NCI-H446 (cell line): Measurements from ENCODE around the gene CAPN14.
"Not testable (repeated sequence)": the region's sequence is repeated elsewhere in the genome, so short reads cannot be mapped to it uniquely, and the experiment has no call there.

ENCODE experiments used
- DNase-seq, 2 experiments: peaks; one replicate each; lab custom pipeline; 2025; lab: John Stamatoyannopoulos, UW

The CAPN14 gene

DNA sequence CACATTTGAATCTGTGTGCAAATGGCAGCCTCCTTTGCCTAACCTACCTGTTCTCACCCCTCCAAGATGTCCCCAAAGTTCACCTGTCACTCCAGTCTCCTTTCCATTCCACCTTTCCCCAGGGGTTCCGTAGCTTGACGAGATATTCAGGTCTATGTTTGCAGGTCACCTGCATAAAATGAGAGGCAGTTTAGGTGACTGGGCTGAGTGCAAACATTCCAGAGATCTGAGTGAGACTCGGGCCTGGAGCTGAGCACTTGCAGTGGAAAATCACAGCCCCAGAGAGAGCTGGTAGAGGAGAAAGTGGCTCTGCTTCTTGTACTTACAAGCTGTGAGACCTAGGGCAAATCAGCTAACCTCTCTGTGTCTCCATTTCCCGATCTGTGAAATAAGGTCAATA, 20.1 kb downstream of the CAPN14 start:
- no peak for DNase-seq

- no peak for DNase-seq
These were observed 20.7 kb downstream of the CAPN14 start for GRCh38 chr2:31196622-31197021.

DNA sequence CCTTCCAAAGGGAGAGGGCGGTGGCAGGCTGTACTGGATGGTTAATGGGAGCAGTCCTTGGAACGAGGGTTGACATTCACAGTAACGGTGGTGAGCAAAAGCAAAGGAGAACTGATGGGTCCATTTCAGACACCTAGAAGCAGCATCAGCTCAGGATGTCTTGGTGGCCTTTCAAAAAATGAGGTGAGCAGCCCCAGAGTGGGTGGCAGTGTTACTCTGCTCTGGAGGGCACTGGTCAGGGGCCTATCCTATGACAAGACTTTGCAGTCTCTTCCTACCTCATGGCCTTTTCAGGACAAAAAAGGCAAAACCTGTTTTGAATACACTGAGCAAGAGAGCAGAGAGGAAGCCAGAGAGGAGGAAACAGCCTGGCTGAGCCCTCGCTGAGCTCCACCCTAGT, 23.5 kb downstream of the CAPN14 start:
- no peak for DNase-seq

GRCh38 chr2:31192851-31193392, 24.4 kb downstream of the CAPN14 start:
- DNase-seq = no peak

GRCh38 chr2:31192396-31192795, 24.9 kb downstream of the CAPN14 start:
- DNase-seq = no peak

DNA sequence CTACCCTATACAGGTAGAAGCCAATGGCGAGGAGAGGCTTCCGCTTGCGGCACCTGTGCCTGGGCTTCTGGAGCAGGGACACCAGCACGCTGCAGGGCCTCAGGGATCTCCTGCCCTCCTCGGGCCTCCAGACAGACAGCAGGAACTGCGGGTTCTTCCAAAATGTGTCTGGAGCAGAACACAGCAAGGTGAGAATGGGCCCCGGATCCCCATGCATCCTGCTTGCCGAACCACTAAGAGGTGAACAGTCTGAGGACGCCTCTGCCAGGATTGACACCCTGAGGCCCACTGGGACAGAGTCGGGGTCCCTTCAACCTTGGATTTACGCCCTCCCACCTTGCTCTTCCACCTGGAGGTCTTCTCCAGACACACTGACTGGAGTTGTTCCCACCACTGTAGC, 25.4 kb downstream of the CAPN14 start:
- no peak for DNase-seq

DNA sequence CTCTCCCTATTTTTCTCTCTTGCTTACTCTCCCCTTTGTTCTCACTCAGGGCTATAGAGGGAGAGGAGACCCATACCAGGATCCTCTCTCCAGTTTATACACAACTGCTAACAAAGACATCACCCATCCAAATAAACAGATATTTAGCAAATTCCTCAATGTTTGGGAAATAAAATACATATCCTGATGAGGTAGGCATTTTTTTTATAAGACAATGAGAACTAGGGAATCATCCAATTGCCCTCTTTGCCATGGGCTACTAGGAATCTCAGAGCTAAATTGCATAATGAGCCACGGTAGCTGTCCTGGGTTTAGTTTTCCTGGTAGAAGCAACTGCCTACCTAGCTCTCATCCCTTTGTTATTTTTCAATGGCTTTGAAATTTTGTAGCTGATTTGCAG, 27.1 kb downstream of the CAPN14 start:
- DNase-seq = no peak

- DNase-seq = no peak
These were observed 28.2 kb downstream of the CAPN14 start for GRCh38 chr2:31189141-31189540.

- no peak for DNase-seq
These were observed 29.2 kb downstream of the CAPN14 start for GRCh38 chr2:31188131-31188530.

DNA sequence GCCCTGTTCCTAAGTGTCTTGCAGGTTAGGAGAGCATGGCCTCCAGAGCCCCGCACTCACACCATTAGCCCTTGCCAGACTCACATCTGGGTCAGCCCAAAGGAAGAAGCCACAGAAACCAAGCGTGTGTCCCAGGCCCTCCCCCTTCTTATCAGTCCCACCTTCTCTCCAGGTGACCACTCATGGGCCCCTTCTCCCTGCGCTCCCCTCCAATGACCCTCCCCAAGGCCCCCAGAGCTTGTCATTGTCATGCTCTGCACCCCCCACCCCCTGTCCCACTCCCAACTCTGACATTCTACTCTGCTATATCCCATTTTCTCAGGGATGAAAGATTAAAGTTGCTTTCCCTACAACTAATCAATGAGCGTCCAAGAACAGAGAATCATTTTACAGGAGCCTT, 30.1 kb downstream of the CAPN14 start:
- DNase-seq = no peak

DNA sequence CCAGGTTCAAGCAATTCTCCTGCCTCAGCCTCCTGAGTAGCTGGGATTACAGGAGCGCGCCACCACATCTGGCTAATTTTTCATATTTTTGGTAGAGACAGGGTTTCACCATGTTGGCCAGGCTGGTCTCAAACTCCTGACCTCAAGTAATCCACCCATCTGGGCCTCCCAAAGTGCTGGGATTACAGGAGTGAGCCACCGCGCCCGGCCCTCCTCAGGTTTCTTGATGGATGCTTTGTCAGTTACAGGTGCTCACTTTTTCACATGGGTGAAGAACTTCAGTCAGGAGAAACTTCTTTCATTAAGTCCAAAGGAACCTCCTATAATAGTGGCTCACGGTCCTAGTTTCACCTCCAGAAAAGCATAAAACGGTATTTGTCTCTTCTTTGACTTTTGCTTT, 33.3 kb downstream of the CAPN14 start:
- not testable (repeated sequence) for DNase-seq

DNA sequence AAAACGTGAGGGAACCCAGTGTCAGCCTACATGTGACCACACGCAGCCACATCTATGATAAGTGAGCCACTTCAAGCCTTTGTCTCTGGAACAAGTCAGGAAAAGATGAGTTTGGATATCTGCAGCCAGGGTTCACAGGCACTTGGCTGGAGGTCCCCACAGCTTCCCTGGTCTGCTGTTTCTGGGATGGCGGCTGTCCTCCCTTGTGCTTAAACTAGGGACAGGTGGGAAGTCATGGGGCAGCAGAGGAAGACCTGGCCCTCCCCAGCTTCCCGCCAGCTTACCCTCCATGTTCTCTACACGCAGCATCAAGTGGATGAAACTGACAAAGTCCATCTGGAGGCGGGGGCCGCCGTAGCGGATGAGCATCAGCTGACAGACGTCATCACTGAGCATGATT, 40.6 kb downstream of the CAPN14 start:
- no peak for DNase-seq

GRCh38 chr2:31171142-31171541, 46.2 kb downstream of the CAPN14 start:
- no peak for DNase-seq

- peak in 1 of 2 experiments; percentile 62 for DNase-seq
These were observed 47.1 kb downstream of the CAPN14 start for GRCh38 chr2:31170071-31170698.

- no peak for DNase-seq
These were observed 49.0 kb downstream of the CAPN14 start for GRCh38 chr2:31168291-31168690.

DNA sequence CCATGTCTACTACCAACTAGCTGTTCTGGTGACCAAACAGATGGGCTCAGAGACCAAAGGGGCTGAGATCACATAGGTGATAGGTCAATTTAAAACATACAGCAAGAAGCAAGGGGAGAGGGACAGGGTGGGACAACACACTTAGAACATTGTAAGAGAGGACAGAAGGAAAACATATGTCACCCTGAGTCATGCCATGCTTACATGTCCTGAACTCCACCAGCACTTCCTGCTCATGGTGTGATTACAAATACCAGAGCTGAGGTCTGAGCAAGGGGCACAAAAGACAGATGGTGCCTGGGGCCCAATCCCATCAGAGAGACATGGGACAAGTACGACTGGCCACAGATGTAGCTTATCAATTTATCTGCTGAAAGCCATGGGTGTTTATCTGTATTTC, 50.4 kb downstream of the CAPN14 start:
- no peak for DNase-seq

DNA sequence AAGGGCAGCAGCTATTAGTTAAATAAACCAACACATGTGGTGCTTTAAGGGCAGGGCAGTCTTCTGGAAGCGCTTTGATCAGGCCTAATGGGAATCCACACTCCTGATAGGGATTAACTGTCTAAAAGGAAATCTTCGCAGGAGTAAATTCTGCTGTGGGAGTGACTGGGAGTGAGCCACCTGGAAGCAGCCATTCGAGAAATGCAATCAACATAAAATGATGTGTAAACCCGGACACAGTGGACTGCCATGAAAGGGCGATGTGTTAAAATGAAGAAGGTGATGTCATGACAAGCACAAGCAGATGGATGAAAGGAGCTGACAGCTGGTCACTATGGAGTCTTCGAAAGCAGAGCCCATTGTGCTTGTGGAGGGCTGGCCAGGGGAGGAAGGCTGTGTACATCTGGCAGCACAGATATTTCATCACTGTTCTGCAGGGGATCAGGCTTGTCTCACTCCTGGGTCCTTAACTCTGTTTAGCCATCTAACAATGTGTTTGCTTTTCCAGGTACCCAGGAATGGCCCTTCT, 54.2 kb downstream of the CAPN14 start:
- DNase-seq = no peak

DNA sequence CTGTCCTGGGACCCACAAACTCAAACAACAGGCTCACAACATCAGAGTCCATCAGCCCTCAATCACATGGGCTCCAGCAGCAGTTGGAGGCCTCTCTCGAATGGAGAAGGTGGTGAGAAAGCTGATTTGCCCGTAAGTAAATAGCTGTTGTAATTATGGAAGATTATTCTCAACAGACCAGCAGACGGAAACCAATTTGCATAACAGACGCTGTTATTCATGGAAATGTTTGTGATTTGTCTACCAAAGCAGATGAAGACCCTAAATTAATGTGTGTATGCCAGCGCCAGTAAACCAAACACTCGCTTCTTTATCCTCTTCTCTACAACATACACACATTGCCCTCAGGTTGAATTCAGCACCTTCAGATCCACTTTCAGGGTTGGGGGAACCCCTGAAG, 55.7 kb downstream of the CAPN14 start:
- no peak for DNase-seq

DNA sequence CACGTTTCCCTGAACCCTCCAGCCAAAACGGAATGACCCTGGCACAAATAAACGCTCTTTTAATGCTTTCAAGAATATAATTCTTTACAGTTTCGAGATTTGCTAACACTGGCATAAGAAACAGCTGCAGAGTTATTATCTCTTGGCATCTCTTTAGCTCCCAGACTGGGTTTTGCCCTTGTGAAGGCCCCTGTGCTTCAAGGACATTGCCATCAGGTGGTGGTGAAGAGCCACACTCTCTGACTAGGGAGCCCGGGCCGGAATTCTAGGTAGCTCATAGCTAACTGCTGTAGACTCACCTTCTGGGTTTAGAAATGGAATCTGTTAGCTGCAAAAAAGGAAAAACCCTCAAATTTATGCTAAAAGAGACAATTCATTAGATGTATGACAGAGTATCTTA, 65.8 kb downstream of the CAPN14 start:
- no peak for DNase-seq

DNA sequence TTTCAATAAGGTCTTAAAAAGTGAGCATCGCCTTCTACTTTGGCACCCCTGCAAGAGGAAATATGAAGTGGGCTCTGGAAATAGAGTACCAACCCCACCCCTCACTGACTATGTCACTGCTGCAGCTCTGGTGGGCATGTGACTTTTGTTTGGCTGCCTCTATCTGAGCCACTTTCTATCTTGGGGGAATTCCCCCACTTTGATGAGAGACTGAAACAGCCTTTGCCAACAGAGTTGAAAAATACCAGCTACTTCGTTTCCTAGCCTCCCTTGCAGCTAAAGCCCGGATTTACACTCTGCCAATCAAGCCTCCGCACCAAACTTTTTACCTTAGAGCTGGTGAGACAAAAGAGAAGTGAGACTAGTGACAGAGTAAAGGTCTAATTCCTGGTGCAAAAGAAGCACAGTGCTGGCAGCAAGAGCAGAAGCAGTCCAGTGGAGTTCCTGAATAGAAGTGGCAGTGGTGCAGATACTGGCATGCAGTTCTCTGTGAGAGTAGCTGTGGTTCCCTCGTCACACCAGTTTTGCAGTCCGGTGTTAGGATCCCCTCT, 67.1 kb downstream of the CAPN14 start:
- no peak for DNase-seq

- DNase-seq = no peak
These were observed 68.8 kb downstream of the CAPN14 start for GRCh38 chr2:31148514-31148913.

GRCh38 chr2:31147645-31148044, 69.7 kb downstream of the CAPN14 start:
- no peak for DNase-seq

DNA sequence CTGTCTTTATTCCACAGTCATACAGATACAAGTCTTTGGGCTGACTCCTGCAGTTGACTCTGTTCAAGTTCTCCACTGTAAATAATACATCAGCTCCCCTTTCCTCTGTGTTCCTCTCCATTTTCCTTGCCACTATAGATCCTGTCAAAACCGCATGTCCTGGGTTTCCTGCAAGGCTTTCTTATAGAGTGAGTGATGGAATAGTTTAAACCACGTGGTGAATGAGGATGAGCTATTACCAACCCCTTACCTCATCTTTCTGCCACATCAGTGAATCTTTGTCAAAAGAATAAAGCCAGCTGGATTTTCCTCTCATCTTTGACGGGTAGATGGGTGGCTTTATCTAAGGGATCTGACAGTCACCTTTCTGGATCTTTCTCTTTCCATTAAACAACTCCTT, 75.2 kb downstream of the CAPN14 start:
- no peak for DNase-seq
